HCT116 (cell line): ENCODE measurements around the gene S100PBP.

Experiments
- EGR1 ChIP-seq: IDR thresholded peaks from 2 replicates; pipeline ENCODE4 v1.6.1; 2012; ENCODE audit warnings: low read depth
- EZH2 ChIP-seq: fragments of 200-600 bp; sonication (generic); IDR thresholded peaks from 2 replicates; pipeline ENCODE4 v1.6.1; 2017; ENCODE audit warnings: antibody characterized with exemption, mixed run types
- EZH2phosphoT487 ChIP-seq: fragments of 200-600 bp; IDR thresholded peaks from 2 replicates; pipeline ENCODE4 v1.6.1; 2018; ENCODE audit warnings: antibody characterized with exemption, borderline replicate concordance
- FOSL1 ChIP-seq: IDR thresholded peaks from 2 replicates; pipeline ENCODE4 v1.6.1; 2012; ENCODE audit warnings: low read depth
- POLR2A ChIP-seq: IDR thresholded peaks from 2 replicates; pipeline ENCODE4 v1.7.0; 2011; ENCODE audit warnings: borderline replicate concordance; ENCODE audit not compliant: insufficient read depth, insufficient read length; ENCODE audit errors: extremely low read depth
- SIN3A ChIP-seq: IDR thresholded peaks from 2 replicates; pipeline ENCODE4 v1.6.1; 2012; ENCODE audit warnings: low read depth
- YY1 ChIP-seq: IDR thresholded peaks from 2 replicates; pipeline ENCODE4 v1.6.1; 2011; ENCODE audit warnings: low read length, low read depth, moderate library complexity, mild to moderate bottlenecking; ENCODE audit not compliant: insufficient replicate concordance; ENCODE audit errors: extremely low read depth
- ZFX ChIP-seq: fragments of 450-650 bp; IDR thresholded peaks from 2 replicates; pipeline ENCODE4 v1.6.1; 2017
- ZNF274 ChIP-seq: fragments of 200-500 bp; sonication (Bioruptor generic); IDR thresholded peaks from 2 replicates; pipeline ENCODE4 v1.6.1; 2014; ENCODE audit warnings: mild to moderate bottlenecking, low read depth, low read length, inconsistent platforms
- TF ChIP-seq, protein P1 (sequence below), 3 experiments: fragments of 200-600 bp in 1 of 3; sonication (generic) in 1 of 3; IDR thresholded peaks in 2 of 3; conservative IDR thresholded peaks in 1 of 3; 2 replicates each; pipeline ENCODE4 v1.5.1; 2012 to 2017; ENCODE audit warnings: low read depth in 2 of 3, low read length in 2 of 3, antibody characterized with exemption in 1 of 3, borderline replicate concordance in 1 of 3, control low read depth in 1 of 3, mild to moderate bottlenecking in 1 of 3, mixed read lengths in 1 of 3, mixed run types in 1 of 3, moderate library complexity in 1 of 3; ENCODE audit not compliant: insufficient read depth in 1 of 3

DNA sequence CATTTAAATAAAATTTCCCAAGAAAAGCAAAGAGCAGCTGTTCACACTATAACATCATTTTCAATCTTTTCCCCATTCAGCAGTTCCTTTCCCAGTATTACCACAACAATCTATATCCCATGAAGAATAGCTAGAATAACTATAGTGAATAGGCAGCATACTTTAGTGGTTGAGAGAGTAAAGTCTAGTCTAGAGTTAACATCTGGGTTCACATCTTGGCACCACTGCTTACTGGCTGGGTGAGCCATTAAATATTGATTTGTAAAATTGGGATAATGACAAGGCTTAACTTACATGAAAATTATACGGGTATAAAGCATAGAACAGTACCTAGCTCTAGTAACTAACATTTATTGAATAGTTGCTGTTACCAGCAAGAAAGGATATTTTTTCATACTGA, 14.4 kb downstream of the S100PBP start:
- TF ChIP-seq, protein P1, sequence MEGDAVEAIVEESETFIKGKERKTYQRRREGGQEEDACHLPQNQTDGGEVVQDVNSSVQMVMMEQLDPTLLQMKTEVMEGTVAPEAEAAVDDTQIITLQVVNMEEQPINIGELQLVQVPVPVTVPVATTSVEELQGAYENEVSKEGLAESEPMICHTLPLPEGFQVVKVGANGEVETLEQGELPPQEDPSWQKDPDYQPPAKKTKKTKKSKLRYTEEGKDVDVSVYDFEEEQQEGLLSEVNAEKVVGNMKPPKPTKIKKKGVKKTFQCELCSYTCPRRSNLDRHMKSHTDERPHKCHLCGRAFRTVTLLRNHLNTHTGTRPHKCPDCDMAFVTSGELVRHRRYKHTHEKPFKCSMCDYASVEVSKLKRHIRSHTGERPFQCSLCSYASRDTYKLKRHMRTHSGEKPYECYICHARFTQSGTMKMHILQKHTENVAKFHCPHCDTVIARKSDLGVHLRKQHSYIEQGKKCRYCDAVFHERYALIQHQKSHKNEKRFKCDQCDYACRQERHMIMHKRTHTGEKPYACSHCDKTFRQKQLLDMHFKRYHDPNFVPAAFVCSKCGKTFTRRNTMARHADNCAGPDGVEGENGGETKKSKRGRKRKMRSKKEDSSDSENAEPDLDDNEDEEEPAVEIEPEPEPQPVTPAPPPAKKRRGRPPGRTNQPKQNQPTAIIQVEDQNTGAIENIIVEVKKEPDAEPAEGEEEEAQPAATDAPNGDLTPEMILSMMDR (IDR thresholded peaks at IDR 0.05 in 2 of 3, conservative IDR thresholded peaks at IDR 0.05 in 1 of 3; ENCODE audit: borderline replicate concordance in 1 of 3, insufficient read depth in 1 of 3, low read depth in 2 of 3, low read length in 2 of 3): no peak
- TF ChIP-seq EZH2phosphoT487: no peak
- TF ChIP-seq POLR2A: no peak
- TF ChIP-seq ZFX: no peak
- TF ChIP-seq ZNF274: no peak
- no peak for TF ChIP-seq FOSL1
- TF ChIP-seq YY1: no peak
- no peak for TF ChIP-seq EGR1
- no peak for TF ChIP-seq EZH2
- no peak for TF ChIP-seq SIN3A
